H1 (cell line): ENCODE measurements around the gene NAT10. TPM values are rescaled to one million over a fixed set of nuclear protein-coding genes. Genes with fewer than 3 reads are reported as not detected.

Source experiments
- CTCF ChIA-PET: fragments of 300-600 bp; sonication (Branson Sonifier 250); formaldehyde crosslinking; loops from one replicate; lab custom pipeline; 2021; ENCODE audit not compliant: partially characterized antibody; lab: Charles Lee
- POLR2A ChIA-PET: fragments of 300-600 bp; sonication (Branson Sonifier 250); formaldehyde crosslinking; loops from one replicate; lab custom pipeline; 2021; ENCODE audit warnings: inconsistent platforms; ENCODE audit not compliant: partially characterized antibody; lab: Charles Lee
- DNase-seq, 2 experiments: peaks; one replicate each; pipeline versions ENCODE4 v3.0.0 to v3.0.0-alpha.2; 2010 to 2022; ENCODE audit warnings: low spot score in 2 of 2, low read depth in 1 of 2, mixed read lengths in 1 of 2
- FAIRE-seq: peaks from 2 replicates; lab custom pipeline; 2011; peaks lifted over from hg19 to GRCh38; lab: Jason Lieb, UNC
- H2AFZ ChIP-seq: 2 replicates; pipeline ENCODE4 v1.8.1; 2012; ENCODE audit warnings: low read length, inconsistent platforms
- H2AK5ac ChIP-seq: 2 replicates; pipeline ENCODE4 v1.6.1; 2013; ENCODE audit warnings: low read depth, low read length
- H2BK120ac ChIP-seq: replicated peaks from 2 replicates; pipeline ENCODE3; 2013; ENCODE audit warnings: low read depth, low read length, inconsistent platforms
- H2BK12ac ChIP-seq: 2 replicates; pipeline ENCODE4 v1.6.1; 2013; ENCODE audit warnings: low read depth, low read length
- H2BK15ac ChIP-seq: 2 replicates; pipeline ENCODE4 v1.6.1; 2013; ENCODE audit warnings: low read length
- H2BK20ac ChIP-seq: 2 replicates; pipeline ENCODE4 v1.6.1; 2013; ENCODE audit warnings: low read length
- H2BK5ac ChIP-seq: 2 replicates; pipeline ENCODE4 v1.6.1; 2013; ENCODE audit warnings: low read depth, low read length
- H3K14ac ChIP-seq: 2 replicates; pipeline ENCODE4 v1.6.1; 2013; ENCODE audit warnings: inconsistent platforms; ENCODE audit not compliant: insufficient read length
- H3K18ac ChIP-seq: 2 replicates; pipeline ENCODE4 v1.6.1; 2013; ENCODE audit warnings: low read length; ENCODE audit errors: extremely low read depth
- H3K23ac ChIP-seq: 2 replicates; pipeline ENCODE4 v1.6.1; 2013; ENCODE audit warnings: inconsistent platforms; ENCODE audit not compliant: insufficient read length
- H3K23me2 ChIP-seq: 2 replicates; pipeline ENCODE4 v1.6.1; 2013; ENCODE audit warnings: low read depth, low read length
- H3K27ac ChIP-seq: 2 replicates; pipeline ENCODE4 v1.6.1; 2011; ENCODE audit warnings: low read depth, low read length, inconsistent platforms
- H3K27me3 ChIP-seq, 4 experiments: replicated peaks in 1 of 4; 1 replicate in 1 of 4; 2 replicates in 3 of 4; pipeline versions ENCODE4 v1.6.1 to v1.8.1; 2011 to 2013; ENCODE audit warnings: low read length in 3 of 4, mild to moderate bottlenecking in 3 of 4, inconsistent platforms in 2 of 4, mixed read lengths in 2 of 4, moderate library complexity in 1 of 4; ENCODE audit not compliant: control insufficient read depth in 3 of 4, insufficient read depth in 3 of 4; ENCODE audit errors: extremely low read depth in 1 of 4
- H3K36me3 ChIP-seq, 4 experiments: 2 replicates each; pipeline versions ENCODE4 v1.6.1 to v1.8.1; 2011 to 2013; ENCODE audit warnings: mild to moderate bottlenecking in 4 of 4, low read length in 3 of 4, moderate library complexity in 2 of 4, control low read depth in 1 of 4, inconsistent platforms in 1 of 4; ENCODE audit not compliant: insufficient read depth in 4 of 4, control insufficient read depth in 2 of 4
- H3K4ac ChIP-seq: replicated peaks from 2 replicates; pipeline ENCODE3; 2013; ENCODE audit warnings: low read length, low read depth, mixed read lengths, inconsistent platforms; ENCODE audit not compliant: insufficient read length
- H3K4me1 ChIP-seq, 4 experiments: replicated peaks in 1 of 4; 1 replicate in 1 of 4; 2 replicates in 3 of 4; pipeline versions ENCODE4 v1.6.1 to v1.8.1; 2011 to 2013; ENCODE audit warnings: low read length in 3 of 4, inconsistent platforms in 2 of 4, mixed read lengths in 1 of 4; ENCODE audit not compliant: insufficient read depth in 4 of 4, control insufficient read depth in 3 of 4
- H3K4me2 ChIP-seq, 2 experiments: 2 replicates each; pipeline versions ENCODE4 v1.6.1 to v1.8.1; 2011 to 2013; ENCODE audit warnings: low read depth in 2 of 2, low read length in 2 of 2, control low read depth in 1 of 2, inconsistent platforms in 1 of 2, mild to moderate bottlenecking in 1 of 2; ENCODE audit not compliant: insufficient read depth in 1 of 2
- H3K4me3 ChIP-seq, 4 experiments: fragments of 200-600, 300-600 bp in 1 of 4; sonication (generic), shearing (Covaris generic), sonication (Bioruptor Twin) in 1 of 4; 2 replicates each; pipeline versions ENCODE4 v1.5.1 to v1.8.1; 2011 to 2016; ENCODE audit warnings: low read length in 4 of 4, low read depth in 3 of 4, control low read depth in 2 of 4, inconsistent platforms in 2 of 4, mild to moderate bottlenecking in 2 of 4, mixed read lengths in 1 of 4, moderate library complexity in 1 of 4; ENCODE audit not compliant: insufficient read depth in 2 of 4; ENCODE audit errors: extremely low read depth in 1 of 4
- H3K56ac ChIP-seq: replicated peaks from 2 replicates; pipeline ENCODE3; 2013; ENCODE audit warnings: low read depth, mild to moderate bottlenecking, mixed read lengths, low read length, inconsistent platforms; ENCODE audit not compliant: insufficient read length
- H3K79me1 ChIP-seq: 2 replicates; pipeline ENCODE4 v1.6.1; 2013; ENCODE audit warnings: low read depth, low read length, control low read depth
- H3K79me2 ChIP-seq, 2 experiments: 2 replicates each; pipeline versions ENCODE4 v1.6.1 to v1.8.1; 2012 to 2013; ENCODE audit warnings: low read length in 2 of 2, mild to moderate bottlenecking in 2 of 2, inconsistent platforms in 1 of 2; ENCODE audit not compliant: insufficient read depth in 2 of 2, control insufficient read depth in 1 of 2
- H3K9ac ChIP-seq, 4 experiments: replicated peaks in 1 of 4; 1 replicate in 1 of 4; 2 replicates in 3 of 4; pipeline versions ENCODE4 v1.6.1 to v1.8.1; 2011 to 2013; ENCODE audit warnings: low read depth in 3 of 4, low read length in 3 of 4, control low read depth in 2 of 4, mild to moderate bottlenecking in 2 of 4, moderate library complexity in 2 of 4, inconsistent platforms in 1 of 4; ENCODE audit errors: extremely low read depth in 1 of 4
- H3K9me3 ChIP-seq, 2 experiments: 2 replicates each; pipeline versions ENCODE4 v1.6.1 to v1.8.1; 2012 to 2013; ENCODE audit warnings: mild to moderate bottlenecking in 2 of 2, moderate library complexity in 2 of 2, control low read depth in 1 of 2, inconsistent platforms in 1 of 2, low read depth in 1 of 2, low read length in 1 of 2, mixed read lengths in 1 of 2; ENCODE audit not compliant: insufficient read depth in 2 of 2
- H4K20me1 ChIP-seq, 2 experiments: replicated peaks in 1 of 2; 2 replicates each; pipeline versions ENCODE3 to v1.8.1; 2011 to 2013; ENCODE audit warnings: inconsistent platforms in 2 of 2, low read length in 2 of 2, mild to moderate bottlenecking in 1 of 2; ENCODE audit not compliant: insufficient read depth in 2 of 2, control insufficient read depth in 1 of 2
- H4K5ac ChIP-seq: 2 replicates; pipeline ENCODE4 v1.6.1; 2013; ENCODE audit warnings: low read length, low read depth, mixed read lengths, inconsistent platforms; ENCODE audit not compliant: insufficient read length
- H4K8ac ChIP-seq: 2 replicates; pipeline ENCODE4 v1.8.0; 2013; ENCODE audit warnings: mild to moderate bottlenecking, moderate library complexity, low read length, inconsistent platforms; ENCODE audit not compliant: insufficient read depth; ENCODE audit errors: extremely low read depth
- H4K91ac ChIP-seq: replicated peaks from 2 replicates; pipeline ENCODE3; 2013; ENCODE audit warnings: low read length, mixed read lengths, inconsistent platforms; ENCODE audit not compliant: insufficient read length
- ATF3 ChIP-seq: IDR thresholded peaks from 2 replicates; pipeline ENCODE4 v1.6.1; 2011; ENCODE audit warnings: low read depth, mild to moderate bottlenecking, low read length; ENCODE audit not compliant: insufficient read depth
- BCL11A ChIP-seq, 2 experiments: IDR thresholded peaks; one replicate each; pipeline ENCODE4 v1.6.1; 2011; ENCODE audit warnings: low read depth in 2 of 2, low read length in 2 of 2, mild to moderate bottlenecking in 2 of 2
- CTBP2 ChIP-seq: IDR thresholded peaks from 2 replicates; pipeline ENCODE4 v1.7.0; 2011; ENCODE audit warnings: borderline replicate concordance, mild to moderate bottlenecking, moderate library complexity, mixed read lengths, low read length; ENCODE audit not compliant: insufficient read depth, insufficient read length
- EGR1 ChIP-seq: IDR thresholded peaks from 2 replicates; pipeline ENCODE4 v1.6.1; 2011; ENCODE audit warnings: low read depth, low read length, borderline replicate concordance
- HDAC6 ChIP-seq: IDR thresholded peaks from one replicate; pipeline ENCODE4 v1.7.1; 2012; ENCODE audit warnings: low read depth, mild to moderate bottlenecking, inconsistent platforms, low read length, moderate library complexity
- JUN ChIP-seq: IDR thresholded peaks from 2 replicates; pipeline ENCODE4 v1.6.1; 2011; ENCODE audit warnings: low read depth, mild to moderate bottlenecking, improper control_type of control experiment, low read length
- KDM1A ChIP-seq: fragments of 200-600, 300-600 bp; sonication (generic); IDR thresholded peaks from 2 replicates; pipeline ENCODE4 v1.7.1; 2016; ENCODE audit warnings: mild to moderate bottlenecking, low read length, borderline replicate concordance
- NRF1 ChIP-seq: IDR thresholded peaks from 2 replicates; pipeline ENCODE4 v1.6.1; 2011; ENCODE audit warnings: mild to moderate bottlenecking, low read depth, low read length, improper control_type of control experiment
- PHF8 ChIP-seq: fragments of 200-600 bp; sonication (generic); conservative IDR thresholded peaks from 2 replicates; pipeline ENCODE4 v1.7.1; 2012; ENCODE audit warnings: low read depth, mild to moderate bottlenecking, inconsistent platforms, low read length, moderate library complexity
- RNF2 ChIP-seq: fragments of 200-900, 300-1000 bp; sonication (generic); IDR thresholded peaks from 2 replicates; pipeline ENCODE4 v1.7.1; 2016; ENCODE audit warnings: borderline replicate concordance, low read depth, mild to moderate bottlenecking, antibody characterized with exemption, low read length; ENCODE audit not compliant: poor library complexity, severe bottlenecking; ENCODE audit errors: missing control alignments
- SIRT6 ChIP-seq: IDR thresholded peaks from one replicate; pipeline ENCODE4 v1.7.1; 2012; ENCODE audit warnings: low read length, inconsistent platforms
- SP2 ChIP-seq: IDR thresholded peaks from 2 replicates; pipeline ENCODE4 v1.6.1; 2012; ENCODE audit warnings: mild to moderate bottlenecking, low read length, inconsistent platforms
- USF2 ChIP-seq: IDR thresholded peaks from 2 replicates; pipeline ENCODE4 v1.6.1; 2011; ENCODE audit warnings: low read length, improper control_type of control experiment
- WGBS, 2 experiments: shearing (Covaris generic) in 1 of 2; methylation state at CpG; one replicate each; pipeline versions ENCODE4 v1.1.6 to v1.1.7; 2013 to 2015; ENCODE audit warnings: low lambda C conversion rate in 2 of 2, mixed read lengths in 2 of 2, inconsistent platforms in 1 of 2, low coverage in 1 of 2, missing lambda C conversion rate in 1 of 2; ENCODE audit not compliant: insufficient replicate concordance in 2 of 2, insufficient coverage in 1 of 2, insufficient read length in 1 of 2; ENCODE audit errors: extremely low coverage in 1 of 2, missing lambda C conversion rate in 1 of 2; 5-methylcytosine and 5-hydroxymethylcytosine counted together
- polyA plus RNA-seq, 7 experiments: library from polyadenylated mRNA; depleted of rRNA in 3 of 7; stranded (reverse) in 5 of 7; unstranded in 2 of 7; fragments of >200 nt in 5 of 7; fragments of 200-250 nt in 2 of 7; gene quantifications; 1 replicate in 5 of 7; 2 replicates in 1 of 7; 4 replicates in 1 of 7; pipeline versions ENCODE4 v1.2.1 to v1.2.3, GENCODE V29; 2011 to 2013; ENCODE audit warnings: missing spikeins in 2 of 7, mixed read lengths in 2 of 7
- total RNA-seq: library from RNA; stranded (reverse); fragmentation: NEBNext Ultra II Directional; extraction: Animal tissue kit (Norgen Biotek cat#: 25700); gene quantifications from 2 replicates; pipeline ENCODE4 v1.2.1, GENCODE V29; 2021

NAT10 gene
- total and polyA plus RNA-seq, 2 of the 8 experiments (the other 6 are each of a cell fraction or from before 2014, with no cell fraction given) = 66.3 to 89.6 TPM

- H3K27me3 ChIP-seq = no peaks in the 10 kb centered on the region
- ChIA-PET CTCF (interaction anchor here (0.7 to 2.0 kb wide), 4 partner anchors 9 to 166 kb away, joined by 3 to 5 read pairs (median 4); no protein-coding TSS in a partner anchor), POLR2A (no interaction called here)
- no peaks in the 10 kb centered on the region for H3K9me3 ChIP-seq
- H2BK5ac ChIP-seq = no peak overlapping the region
- peaks cover 0 to 12% of the 10 kb centered on the region in 2 experiments for H4K20me1 ChIP-seq
- H3K4me3 ChIP-seq = no peak overlapping the region
- H3K23ac ChIP-seq = no peak overlapping the region
- H3K4ac ChIP-seq = no peak overlapping the region
- no peak overlapping the region for H3K56ac ChIP-seq
- no peak overlapping the region for H3K18ac ChIP-seq
- no peaks in the 10 kb centered on the region for H3K4me1 ChIP-seq
- no peak overlapping the region for H3K9ac ChIP-seq
- WGBS, 2 experiments = 90% methylated on average over 17 of the region's 17 CpGs; no CpG with 5 or more reads in 1 of the 2 experiments
- no peak overlapping the region for H2BK120ac ChIP-seq
- H3K23me2 ChIP-seq = no peaks in the 10 kb centered on the region
- H4K91ac ChIP-seq = no peak overlapping the region
- no peak overlapping the region for H2BK15ac ChIP-seq
- H2AFZ ChIP-seq = no peak overlapping the region
- H3K4me2 ChIP-seq = no peak overlapping the region
- no peaks in the 10 kb centered on the region for H3K36me3 ChIP-seq
- no peak overlapping the region for H2AK5ac ChIP-seq
- no peak overlapping the region for H3K14ac ChIP-seq
- H2BK12ac ChIP-seq = peak overlapping the region; percentile 60; the same call in 1 of the 2 replicates
- no peaks in the 10 kb centered on the region for H3K79me1 ChIP-seq
- no peak overlapping the region for H3K27ac ChIP-seq
- H4K8ac ChIP-seq = peak overlapping the region; percentile 79
- no peak overlapping the region for H4K5ac ChIP-seq
- DNase-seq = no peak
- no peak for FAIRE-seq
- no peak overlapping the region for H2BK20ac ChIP-seq
- no peaks in the 10 kb centered on the region for H3K79me2 ChIP-seq
- TF ChIP-seq RNF2 = no peak
- no peak for TF ChIP-seq SIRT6
- no peak for TF ChIP-seq BCL11A (IDR thresholded peaks at IDR 0.05; ENCODE audit: low read depth in 2 of 2, low read length in 2 of 2)
- no peak for TF ChIP-seq NRF1
- TF ChIP-seq JUN = no peak
- no peak for TF ChIP-seq KDM1A
- no peak for TF ChIP-seq PHF8
- TF ChIP-seq ATF3 = no peak
- no peak for TF ChIP-seq EGR1
- TF ChIP-seq USF2 = no peak
- TF ChIP-seq CTBP2 = no peak
- TF ChIP-seq HDAC6 = no peak
- no peak for TF ChIP-seq SP2
These were observed 57.0 kb downstream of the NAT10 start for GRCh38 chr11:34162493-34162820.
